Stimulated activated CD8-positive, alpha-beta memory T cell treated with anti-CD3 and anti-CD28 coated beads, Interleukin-4, amount 100 ng/mL, for 48 hours (primary cell): Measurements from ENCODE around the gene LAMTOR3.
"Not testable (repeated sequence)": the region's sequence is repeated elsewhere in the genome, so short reads cannot be mapped to it uniquely, and the experiment has no call there.

ENCODE experiments used
- DNase-seq: peaks from one replicate; pipeline ENCODE4 v3.0.0-alpha.2; 2020

Gene LAMTOR3

GRCh38 chr4:99861120-99861905 is 32.9 kb downstream of the LAMTOR3 start:
- DNase-seq, result no peak

GRCh38 chr4:99860521-99860920 is 33.7 kb downstream of the LAMTOR3 start:
- no peak for DNase-seq

DNA sequence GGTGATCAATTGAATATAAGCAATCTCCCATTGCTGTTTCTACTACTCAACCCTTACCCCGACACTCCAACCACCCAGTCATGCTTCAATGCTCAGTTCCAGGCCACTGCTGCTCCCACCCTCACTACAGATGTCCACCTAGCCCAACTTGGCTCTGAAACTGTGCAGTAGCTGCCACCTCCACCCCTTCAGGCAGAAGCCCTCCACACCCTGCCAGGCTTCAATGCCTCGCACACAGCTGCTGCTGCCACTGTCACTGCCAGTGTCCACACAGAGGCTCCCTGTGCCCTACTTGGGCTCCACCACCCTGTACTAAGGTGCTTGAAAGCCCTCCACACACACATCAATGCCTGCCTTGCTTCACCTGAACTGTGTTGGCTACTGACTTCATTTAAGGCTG is 34.6 kb downstream of the LAMTOR3 start:
- DNase-seq, result no peak

GRCh38 chr4:99857307-99857706 is 36.9 kb downstream of the LAMTOR3 start:
- DNase-seq, result no peak

GRCh38 chr4:99856166-99856565 is 38.1 kb downstream of the LAMTOR3 start:
- DNase-seq, result no peak

GRCh38 chr4:99855678-99856077 is 38.5 kb downstream of the LAMTOR3 start:
- DNase-seq, result no peak

DNA sequence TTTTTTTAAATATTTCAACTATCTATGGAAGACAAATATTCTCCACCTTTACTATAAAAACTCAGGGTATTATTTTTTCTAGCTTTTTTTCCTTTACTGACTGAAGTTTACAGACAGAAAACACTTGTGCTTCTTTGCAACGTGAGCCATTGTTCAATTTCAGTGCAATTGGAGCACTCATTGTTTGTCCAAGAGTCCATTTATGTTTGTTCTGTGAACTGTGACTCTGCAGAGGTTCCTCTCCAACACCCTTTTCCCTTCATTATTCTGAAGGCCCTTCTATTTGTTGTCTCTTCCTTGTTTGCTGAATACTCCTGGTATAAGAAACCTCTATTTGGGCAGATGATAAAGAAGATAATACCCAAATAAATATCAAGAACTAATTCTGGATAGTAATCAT is 40.2 kb downstream of the LAMTOR3 start:
- DNase-seq, result no peak

DNA sequence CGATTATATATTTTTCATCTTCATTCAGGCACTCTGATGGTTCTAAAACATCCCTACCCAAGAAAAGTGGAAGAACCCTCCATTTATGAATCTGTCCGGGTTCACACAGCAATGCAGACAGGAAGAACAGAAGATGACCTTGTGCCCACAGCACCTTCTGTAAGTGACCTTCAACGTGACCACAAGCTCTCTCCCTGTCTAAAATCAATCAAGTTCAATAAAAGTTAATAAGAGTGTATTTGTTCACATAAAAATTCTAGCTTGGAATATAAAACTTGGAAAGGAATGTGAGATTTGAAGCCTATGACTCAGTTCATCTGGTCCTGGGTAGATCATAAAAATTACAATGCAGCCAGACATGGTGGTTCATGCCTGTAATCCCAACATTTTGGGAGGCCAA is 41.0 kb downstream of the LAMTOR3 start:
- DNase-seq, result no peak

- DNase-seq, result no peak
Measured at GRCh38 chr4:99852199-99852749, 42.0 kb downstream of the LAMTOR3 start.

GRCh38 chr4:99848591-99849001 is 45.6 kb downstream of the LAMTOR3 start:
- DNase-seq, result no peak

DNA sequence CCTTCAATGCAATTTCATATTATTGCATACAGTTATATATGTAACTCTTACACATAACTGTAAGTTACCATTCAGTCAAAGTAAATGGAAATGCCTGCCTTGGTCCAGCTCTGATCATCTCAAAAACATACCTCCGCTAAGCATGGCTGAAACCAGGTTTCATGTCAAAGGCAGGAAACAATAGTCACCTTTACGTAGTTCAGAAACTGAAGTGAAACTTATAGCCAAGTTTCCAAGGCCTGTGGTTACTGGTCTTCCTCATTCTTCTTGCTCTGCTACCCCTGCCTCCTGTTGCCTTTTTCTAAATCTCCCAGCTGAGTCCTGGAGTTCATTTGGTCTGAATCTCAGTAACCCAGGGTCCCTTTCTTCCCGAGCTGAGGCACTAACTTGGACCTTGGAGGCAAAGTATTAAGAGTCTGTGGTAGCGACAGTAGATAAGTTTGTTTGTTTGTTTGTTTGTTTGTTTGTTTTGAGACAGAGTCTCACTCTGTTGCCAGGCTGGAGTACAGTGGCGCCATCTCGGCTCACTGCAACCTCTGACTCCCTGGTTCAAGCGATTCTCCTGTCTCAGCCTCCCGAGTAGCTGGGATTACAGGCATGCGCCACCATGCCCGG is 46.8 kb downstream of the LAMTOR3 start:
- no peak for DNase-seq

- DNase-seq, result no peak
Measured at GRCh38 chr4:99846891-99847290, 47.3 kb downstream of the LAMTOR3 start.

DNA sequence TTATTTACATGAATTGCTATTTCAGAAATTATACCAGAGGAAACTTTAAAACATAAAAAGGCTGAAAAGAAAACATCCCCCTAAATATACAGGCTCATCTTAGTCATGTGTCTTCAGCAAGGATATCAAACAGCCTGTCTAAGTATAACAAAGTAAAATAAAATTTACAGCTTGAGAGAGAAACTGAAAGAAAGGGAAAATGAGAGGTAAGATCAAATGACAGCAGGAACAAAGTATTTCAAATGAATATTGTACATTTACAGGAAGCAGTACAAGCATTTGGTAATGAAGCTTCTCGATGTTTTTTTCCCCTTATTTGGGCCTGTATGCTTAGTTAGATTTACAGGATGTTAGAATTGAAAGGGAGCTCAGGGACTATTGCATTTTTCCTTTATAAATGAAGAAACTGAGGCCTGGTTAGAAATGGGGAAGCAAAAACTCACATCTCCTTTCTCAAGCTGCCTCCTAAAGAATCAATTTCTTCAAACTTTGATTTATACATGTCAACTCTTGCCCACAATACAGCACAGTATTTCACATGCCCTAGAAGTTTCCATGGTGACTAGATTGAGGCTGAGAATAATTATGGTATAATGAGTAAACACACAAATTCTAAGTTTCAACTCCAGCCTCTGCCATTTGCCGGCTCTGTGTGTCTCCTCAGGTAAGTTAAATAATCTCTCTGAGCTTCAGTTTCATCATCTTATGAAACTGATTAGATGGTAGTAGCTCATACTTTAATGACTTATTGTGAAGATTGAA is 48.3 kb downstream of the LAMTOR3 start:
- DNase-seq, result no peak

GRCh38 chr4:99845179-99845578 is 49.0 kb downstream of the LAMTOR3 start:
- DNase-seq, result no peak

DNA sequence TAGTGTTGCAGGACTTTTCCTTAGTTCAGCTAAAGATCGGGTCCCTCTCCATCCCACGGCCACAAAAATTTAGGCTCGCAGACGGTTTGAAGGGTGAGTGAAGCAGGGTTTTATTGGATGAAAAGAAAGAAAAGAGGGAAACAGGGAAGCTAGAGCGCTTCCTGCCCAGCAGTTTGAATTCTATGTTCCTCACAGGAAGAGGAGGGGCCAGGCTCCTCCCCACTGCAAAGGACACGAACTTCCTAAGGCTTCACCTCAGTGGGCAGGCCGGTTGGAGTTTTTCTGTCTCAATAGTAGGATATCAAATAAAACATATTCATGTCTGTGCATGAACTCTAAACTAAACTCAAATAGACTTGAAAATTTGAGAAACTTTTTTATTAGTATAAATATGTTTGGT is 50.2 kb downstream of the LAMTOR3 start:
- DNase-seq, result no peak

- DNase-seq, result no peak
Measured at GRCh38 chr4:99843413-99843812, 50.8 kb downstream of the LAMTOR3 start.

DNA sequence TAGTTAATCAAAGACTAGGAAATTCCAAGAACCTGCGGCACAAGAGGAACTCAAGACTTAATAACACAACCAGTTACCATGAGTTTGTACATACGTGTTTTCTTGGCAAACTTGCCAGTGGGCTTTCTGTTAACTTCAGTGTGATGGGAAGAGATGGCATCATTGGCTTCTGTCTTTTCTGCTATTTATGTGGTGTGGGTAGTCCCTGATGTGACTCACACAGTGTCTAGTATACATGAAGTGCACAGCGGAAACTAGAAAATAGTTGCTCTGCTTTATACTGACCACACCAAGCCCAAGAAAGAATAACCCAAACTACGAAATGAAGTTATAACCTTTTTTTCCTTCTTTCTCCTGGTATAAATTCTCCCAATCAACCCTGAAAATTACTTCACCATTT is 53.1 kb downstream of the LAMTOR3 start:
- no peak for DNase-seq

- DNase-seq, result no peak
Measured at GRCh38 chr4:99838927-99839326, 55.3 kb downstream of the LAMTOR3 start.

GRCh38 chr4:99835942-99836341 is 58.3 kb downstream of the LAMTOR3 start:
- no peak for DNase-seq

GRCh38 chr4:99834569-99834968 is 59.7 kb downstream of the LAMTOR3 start:
- DNase-seq, result no peak

- DNase-seq, result no peak
Measured at GRCh38 chr4:99833756-99834155, 60.5 kb downstream of the LAMTOR3 start.

GRCh38 chr4:99832758-99833157 is 61.5 kb downstream of the LAMTOR3 start:
- DNase-seq, result no peak

GRCh38 chr4:99832321-99832720 is 61.9 kb downstream of the LAMTOR3 start:
- no peak for DNase-seq

DNA sequence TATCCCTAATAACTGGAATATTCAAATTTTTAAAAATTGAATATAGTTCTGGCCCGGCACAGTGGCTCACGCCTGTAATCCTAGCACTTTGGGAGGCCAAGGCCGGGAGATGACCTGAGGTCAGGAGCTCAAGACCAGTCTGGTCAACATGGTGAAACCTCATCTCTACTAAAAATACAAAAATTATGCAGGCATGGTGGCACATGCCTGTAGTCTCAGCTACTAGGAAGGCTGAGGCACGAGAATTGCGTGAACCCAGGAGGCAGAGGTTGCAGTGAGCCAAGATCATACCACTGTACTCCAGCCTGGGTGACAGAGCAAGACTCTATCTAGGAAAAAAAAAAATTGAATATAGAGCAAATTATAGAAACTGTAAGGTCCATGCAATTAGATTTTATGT is 64.2 kb downstream of the LAMTOR3 start:
- DNase-seq, result not testable (repeated sequence)
